HCT116 (cell line): ENCODE results near the gene ARHGEF17. TPM values are rescaled to one million over a fixed set of nuclear protein-coding genes. Genes with fewer than 3 reads are reported as not detected.
"Not testable (repeated sequence)": the region's sequence is repeated elsewhere in the genome, so short reads cannot be mapped to it uniquely, and the experiment has no call there.

Source experiments
- ATAC-seq: fragments of 200-7000 bp; cut with Tn5 transposase; 2 replicates; pipeline ENCODE4 v1.9.1; 2020; ENCODE audit warnings: mild to moderate bottlenecking, moderate library complexity
- BruUV-seq: library from RNA; stranded (reverse); fragments of 400-500 nt; replicated peaks from 2 replicates; lab custom pipeline; 2021; lab: Mats Ljungman, UMichigan
- CTCF ChIA-PET: fragments of 300-600 bp; sonication (Branson Sonifier 250); formaldehyde crosslinking; loops from one replicate; lab custom pipeline; 2021; ENCODE audit warnings: antibody characterized with exemption; lab: Charles Lee
- POLR2A ChIA-PET: fragments of 300-600, 350-600 bp; sonication (Branson Sonifier 250); formaldehyde crosslinking; loops from one replicate; lab custom pipeline; 2021; ENCODE audit warnings: antibody characterized with exemption; lab: Charles Lee
- RAD21 ChIA-PET, 2 experiments: fragments of 300-600 bp; sonication (Branson Sonifier 250); formaldehyde crosslinking; loops; one replicate each; lab custom pipeline; 2023; ENCODE audit warnings: low total read pairs in 2 of 2; ENCODE audit not compliant: uncharacterized antibody in 2 of 2, unreplicated experiment in 2 of 2, low non-redundant PET in 1 of 2; lab: Charles Lee
- DNase-seq: peaks from one replicate; pipeline ENCODE4 v3.0.0-alpha.2; 2010; ENCODE audit warnings: low read depth, low spot score
- H2AFZ ChIP-seq: fragments of 200-600 bp; shearing (Covaris generic), sonication (generic); 2 replicates; pipeline ENCODE4 v1.6.1; 2017; ENCODE audit warnings: low read depth, mixed run types, mixed read lengths, antibody characterized with exemption, low read length; ENCODE audit not compliant: poor library complexity, severe bottlenecking
- H3K27ac ChIP-seq: 2 replicates; pipeline ENCODE4 v1.5.1; 2012; ENCODE audit warnings: low read depth, low read length
- H3K27me3 ChIP-seq: fragments of 200-600 bp; sonication (generic); 2 replicates; pipeline ENCODE4 v1.6.1; 2016; ENCODE audit warnings: mixed run types, low read length, mixed read lengths; ENCODE audit not compliant: insufficient read depth
- H3K36me3 ChIP-seq, 2 experiments: fragments of 200-500 bp in 1 of 2; fragments of 200-600 bp in 1 of 2; sonication (Bioruptor generic) in 1 of 2; sonication (generic) in 1 of 2; 2 replicates each; pipeline versions ENCODE4 v1.5.1 to v1.6.1; 2014 to 2016; ENCODE audit warnings: low read length in 2 of 2, inconsistent platforms in 1 of 2, mixed read lengths in 1 of 2, mixed run types in 1 of 2; ENCODE audit not compliant: insufficient read depth in 2 of 2, control insufficient read depth in 1 of 2
- H3K4me1 ChIP-seq, 2 experiments: fragments of 200-600 bp in 1 of 2; sonication (generic) in 1 of 2; 2 replicates each; pipeline versions ENCODE4 v1.5.1 to v1.6.1; 2012 to 2017; ENCODE audit warnings: low read length in 2 of 2, inconsistent platforms in 1 of 2, mild to moderate bottlenecking in 1 of 2, mixed read lengths in 1 of 2, mixed run types in 1 of 2, moderate library complexity in 1 of 2; ENCODE audit not compliant: insufficient read depth in 2 of 2, control insufficient read depth in 1 of 2
- H3K4me2 ChIP-seq: fragments of 200-600 bp; sonication (generic); 2 replicates; pipeline ENCODE4 v1.6.1; 2017; ENCODE audit warnings: mixed run types, low read length, mixed read lengths
- H3K4me3 ChIP-seq, 2 experiments: fragments of 200-600 bp in 1 of 2; sonication (generic) in 1 of 2; replicated peaks in 1 of 2; 2 replicates each; pipeline ENCODE4 v1.5.1; 2011 to 2016; ENCODE audit warnings: low read length in 2 of 2, control low read depth in 1 of 2, low read depth in 1 of 2, mild to moderate bottlenecking in 1 of 2, mixed read lengths in 1 of 2, mixed run types in 1 of 2
- H3K79me2 ChIP-seq: fragments of 200-600 bp; sonication (generic); 2 replicates; pipeline ENCODE4 v1.6.1; 2017; ENCODE audit warnings: mild to moderate bottlenecking, mixed run types, low read length, moderate library complexity, mixed read lengths; ENCODE audit not compliant: insufficient read depth
- H3K9ac ChIP-seq: fragments of 200-600 bp; sonication (generic); 2 replicates; pipeline ENCODE4 v1.6.1; 2016; ENCODE audit warnings: low read length, mixed read lengths
- H3K9me2 ChIP-seq: fragments of 200-600 bp; sonication (generic), shearing (Covaris generic); 2 replicates; pipeline ENCODE4 v1.6.1; 2017; ENCODE audit warnings: mixed run types, mild to moderate bottlenecking, moderate library complexity; ENCODE audit not compliant: insufficient read depth
- H3K9me3 ChIP-seq, 2 experiments: fragments of 200-500 bp in 1 of 2; fragments of 200-600 bp in 1 of 2; sonication (Bioruptor generic) in 1 of 2; sonication (generic) in 1 of 2; 2 replicates each; pipeline ENCODE4 v1.6.1; 2014 to 2017; ENCODE audit warnings: low read length in 2 of 2, mixed read lengths in 2 of 2, inconsistent platforms in 1 of 2, low read depth in 1 of 2, mild to moderate bottlenecking in 1 of 2, mixed run types in 1 of 2, moderate library complexity in 1 of 2; ENCODE audit not compliant: control insufficient read depth in 1 of 2, insufficient read depth in 1 of 2
- H4K20me1 ChIP-seq: fragments of 200-600 bp; sonication (generic), shearing (Covaris generic); 2 replicates; pipeline ENCODE4 v1.6.1; 2017; ENCODE audit warnings: mixed run types, mild to moderate bottlenecking, moderate library complexity; ENCODE audit not compliant: insufficient read depth
- EZH2 ChIP-seq: fragments of 200-600 bp; sonication (generic); IDR thresholded peaks from 2 replicates; pipeline ENCODE4 v1.6.1; 2017; ENCODE audit warnings: antibody characterized with exemption, mixed run types
- SP1 ChIP-seq: IDR thresholded peaks from 2 replicates; pipeline ENCODE4 v1.6.1; 2012; ENCODE audit warnings: low read depth
- ZNF274 ChIP-seq: fragments of 200-500 bp; sonication (Bioruptor generic); IDR thresholded peaks from 2 replicates; pipeline ENCODE4 v1.6.1; 2014; ENCODE audit warnings: mild to moderate bottlenecking, low read depth, low read length, inconsistent platforms
- intact Hi-C: fragments of 100-400 bp; cut with micrococcal nuclease; formaldehyde crosslinking; loops from 2 replicates; pipeline ENCODE4 v1.10.0; 2022
- total RNA-seq: library from RNA; stranded (reverse); gene quantifications from one replicate; pipeline ENCODE4 v1.2.1, GENCODE V29; 2021; ENCODE audit not compliant: unreplicated experiment

ARHGEF17 gene
- total RNA-seq, 1 experiment from 2014 or later, result 18.2 TPM

GRCh38 chr11:73273222-73273895, 34.7 kb upstream of the ARHGEF17 start:
- TF ChIP-seq EZH2, result no peak
- no peak for TF ChIP-seq SP1
- TF ChIP-seq ZNF274, result no peak
- TF ChIP-seq, all 23 proteins: peak for 0
- RAD21 ChIA-PET, result no interaction called here
- POLR2A ChIA-PET, result no interaction called here
- H3K9me3 ChIP-seq, result no peaks in the 10 kb centered on the region
- DNase-seq (no peak), ATAC-seq (no peak)
- no peak overlapping the region for H3K9ac ChIP-seq
- H3K27me3 ChIP-seq, result no peaks in the 10 kb centered on the region
- intact Hi-C loops, result no loop called here
- H3K79me2 ChIP-seq, result no peaks in the 10 kb centered on the region
- BruUV-seq, result no TSS peak
- CTCF ChIA-PET, result no interaction called here
- H2AFZ ChIP-seq, result no peak overlapping the region
- no peak overlapping the region for H3K4me2 ChIP-seq
- no peak overlapping the region for H3K27ac ChIP-seq
- H3K4me3 ChIP-seq, result no peak overlapping the region
- no peaks in the 10 kb centered on the region for H3K36me3 ChIP-seq
- peaks cover 2 to 9% of the 10 kb centered on the region in 2 experiments; a peak in 3 of 4 replicates for H3K4me1 ChIP-seq
- H3K9me2 ChIP-seq, result no peaks in the 10 kb centered on the region
- no peaks in the 10 kb centered on the region for H4K20me1 ChIP-seq

GRCh38 chr11:73274191-73274590, 33.9 kb upstream of the ARHGEF17 start:
- POLR2A ChIA-PET, RAD21 ChIA-PET: not testable (repeated sequence)

More at GRCh38 chr11:73274191-73274590, 33.9 kb upstream of the ARHGEF17 start:
- H3K36me3 ChIP-seq, intact Hi-C loops, H3K4me3 ChIP-seq, H3K4me2 ChIP-seq, H3K9ac ChIP-seq, H3K27ac ChIP-seq, H3K79me2 ChIP-seq, ATAC-seq, BruUV-seq, H3K4me1 ChIP-seq, H4K20me1 ChIP-seq, H2AFZ ChIP-seq, H3K9me3 ChIP-seq, H3K27me3 ChIP-seq, H3K9me2 ChIP-seq, DNase-seq: not testable (repeated sequence)
- CTCF ChIA-PET, result interaction anchor here (1.2 kb wide), 1 partner anchor 15 kb away, joined by 8 read pairs; no protein-coding TSS in a partner anchor
